Neural cell (in vitro differentiated cells): ENCODE measurements around the gene OR8S1. TPM values are rescaled to one million over a fixed set of nuclear protein-coding genes. Genes with fewer than 3 reads are reported as not detected.

Experiments
- H2AFZ ChIP-seq: fragments of 200-600, 300-800 bp; sonication (generic), shearing (Covaris generic); 2 replicates; pipeline ENCODE4 v1.6.0; 2014; ENCODE audit warnings: low read depth, mild to moderate bottlenecking, antibody characterized with exemption, low read length, moderate library complexity
- H3F3A ChIP-seq: fragments of 200-600 bp; shearing (Covaris generic); 2 replicates; pipeline ENCODE4 v1.6.1; 2016; ENCODE audit warnings: mild to moderate bottlenecking, moderate library complexity, mixed read lengths, antibody characterized with exemption, low read length; ENCODE audit not compliant: insufficient read depth, poor library complexity, severe bottlenecking
- H3K27ac ChIP-seq: fragments of 200-600, 300-800 bp; sonication (generic), shearing (Covaris generic); 2 replicates; pipeline ENCODE4 v1.5.1; 2014; ENCODE audit warnings: mild to moderate bottlenecking, low read length, moderate library complexity
- H3K27me3 ChIP-seq: fragments of 300-800, 200-600 bp; sonication (generic), shearing (Covaris generic); 2 replicates; pipeline ENCODE4 v1.6.0; 2014; ENCODE audit warnings: mild to moderate bottlenecking, low read depth, low read length, moderate library complexity; ENCODE audit not compliant: insufficient read depth
- H3K36me3 ChIP-seq: fragments of 300-800, 200-600 bp; sonication (generic), shearing (Covaris generic); 2 replicates; pipeline ENCODE4 v1.5.1; 2014; ENCODE audit warnings: mild to moderate bottlenecking, antibody characterized with exemption, low read length, moderate library complexity; ENCODE audit not compliant: insufficient read depth
- H3K4me2 ChIP-seq: fragments of 300-800, 200-600 bp; sonication (generic), shearing (Covaris generic); 2 replicates; pipeline ENCODE4 v1.6.0; 2014; ENCODE audit warnings: mild to moderate bottlenecking, low read length
- H3K4me3 ChIP-seq: fragments of 300-800, 200-600 bp; sonication (generic), shearing (Covaris generic); 2 replicates; pipeline ENCODE4 v1.5.1; 2014; ENCODE audit warnings: mild to moderate bottlenecking, low read length, moderate library complexity
- H3K79me2 ChIP-seq: fragments of 200-600 bp; shearing (Covaris generic); replicated peaks from 2 replicates; pipeline ENCODE4 v1.6.0; 2014; ENCODE audit warnings: mild to moderate bottlenecking, low read length, moderate library complexity; ENCODE audit not compliant: insufficient read depth
- H3K9ac ChIP-seq: fragments of 300-800, 200-600 bp; sonication (generic), shearing (Covaris generic); 2 replicates; pipeline ENCODE4 v1.6.1; 2016; ENCODE audit warnings: mild to moderate bottlenecking, low read length, mixed read lengths
- H3K9me2 ChIP-seq: fragments of 200-600 bp; shearing (Covaris generic); 2 replicates; pipeline ENCODE4 v1.6.1; 2016; ENCODE audit warnings: mild to moderate bottlenecking, low read length, mixed read lengths; ENCODE audit not compliant: insufficient read depth
- H3K9me3 ChIP-seq: fragments of 200-600, 300-800 bp; sonication (generic), shearing (Covaris generic); 2 replicates; pipeline ENCODE4 v1.6.1; 2016; ENCODE audit warnings: mild to moderate bottlenecking, mixed run types, low read length, moderate library complexity, mixed read lengths
- H4K20me1 ChIP-seq: fragments of 200-600 bp; shearing (Covaris generic); 2 replicates; pipeline ENCODE4 v1.6.1; 2016; ENCODE audit warnings: mild to moderate bottlenecking, mixed run types; ENCODE audit not compliant: insufficient read depth
- CTCF ChIP-seq: fragments of 450-650 bp; IDR thresholded peaks from 2 replicates; pipeline ENCODE4 v1.5.1; 2014; ENCODE audit warnings: antibody characterized with exemption, mild to moderate bottlenecking, moderate library complexity; ENCODE audit not compliant: poor library complexity, severe bottlenecking
- EP300 ChIP-seq: fragments of 450-650 bp; conservative IDR thresholded peaks from 2 replicates; pipeline ENCODE4 v1.6.1; 2014; ENCODE audit warnings: antibody characterized with exemption, mild to moderate bottlenecking, moderate library complexity; ENCODE audit not compliant: poor library complexity, severe bottlenecking
- EZH2 ChIP-seq: fragments of 200-600, 300-800 bp; shearing (Covaris generic), sonication (generic); IDR thresholded peaks from 2 replicates; pipeline ENCODE4 v1.6.1; 2014; ENCODE audit warnings: antibody characterized with exemption, low read length, borderline replicate concordance, mild to moderate bottlenecking; ENCODE audit not compliant: insufficient read depth, poor library complexity, severe bottlenecking
- MXI1 ChIP-seq: fragments of 450-650 bp; conservative IDR thresholded peaks from 2 replicates; pipeline ENCODE4 v1.6.1; 2014; ENCODE audit warnings: antibody characterized with exemption, mild to moderate bottlenecking; ENCODE audit not compliant: poor library complexity, severe bottlenecking
- POLR2AphosphoS5 ChIP-seq: IDR thresholded peaks from 2 replicates; pipeline ENCODE4 v1.6.1; 2012
- RAD21 ChIP-seq: fragments of 450-650 bp; conservative IDR thresholded peaks from 2 replicates; pipeline ENCODE4 v1.6.1; 2014; ENCODE audit warnings: antibody characterized with exemption, mild to moderate bottlenecking, moderate library complexity
- SMC3 ChIP-seq: fragments of 450-650 bp; conservative IDR thresholded peaks from 2 replicates; pipeline ENCODE4 v1.6.1; 2014; ENCODE audit warnings: antibody characterized with exemption, mild to moderate bottlenecking, moderate library complexity; ENCODE audit not compliant: poor library complexity
- TAF1 ChIP-seq: IDR thresholded peaks from 2 replicates; pipeline ENCODE4 v1.6.1; 2012; ENCODE audit warnings: low read depth
- polyA plus RNA-seq: library from polyadenylated mRNA; depleted of rRNA; stranded (reverse); fragments of >200 nt; gene quantifications from 2 replicates; pipeline ENCODE4 v1.2.3, GENCODE V29; 2014
- TF ChIP-seq, protein P1 (sequence below): IDR thresholded peaks from 2 replicates; pipeline ENCODE4 v1.6.1; 2012; ENCODE audit warnings: borderline replicate concordance

OR8S1 gene
- polyA plus RNA-seq, 1 donor from 2014 or later = not detected

DNA sequence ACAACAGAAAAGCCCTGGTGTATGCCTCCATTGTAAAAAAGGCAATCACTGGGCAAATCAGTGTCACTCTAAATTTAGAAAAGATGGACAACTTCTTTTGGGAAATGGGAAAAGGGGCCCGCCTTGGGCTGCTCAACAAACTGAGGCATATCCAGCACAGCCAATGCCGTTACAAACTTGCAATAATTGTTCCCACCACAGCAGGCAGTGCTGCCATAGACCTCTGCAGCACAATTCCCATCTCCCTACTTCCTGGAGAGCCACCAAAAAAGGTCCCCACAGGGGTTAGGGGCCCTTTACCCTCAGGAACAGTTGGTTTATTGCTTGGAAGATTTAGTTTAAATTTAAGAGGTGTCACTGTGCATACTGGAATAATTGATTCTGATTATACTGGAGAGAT is 16.4 kb upstream of the OR8S1 start:
- H3K27ac ChIP-seq = no peak overlapping the region
- TF ChIP-seq MXI1 (no peak), EZH2 (no peak), SMC3 (no peak), CTCF (no peak), RAD21 (no peak), POLR2AphosphoS5 (no peak), EP300 (no peak), TAF1 (no peak)
- TF ChIP-seq, protein P1, sequence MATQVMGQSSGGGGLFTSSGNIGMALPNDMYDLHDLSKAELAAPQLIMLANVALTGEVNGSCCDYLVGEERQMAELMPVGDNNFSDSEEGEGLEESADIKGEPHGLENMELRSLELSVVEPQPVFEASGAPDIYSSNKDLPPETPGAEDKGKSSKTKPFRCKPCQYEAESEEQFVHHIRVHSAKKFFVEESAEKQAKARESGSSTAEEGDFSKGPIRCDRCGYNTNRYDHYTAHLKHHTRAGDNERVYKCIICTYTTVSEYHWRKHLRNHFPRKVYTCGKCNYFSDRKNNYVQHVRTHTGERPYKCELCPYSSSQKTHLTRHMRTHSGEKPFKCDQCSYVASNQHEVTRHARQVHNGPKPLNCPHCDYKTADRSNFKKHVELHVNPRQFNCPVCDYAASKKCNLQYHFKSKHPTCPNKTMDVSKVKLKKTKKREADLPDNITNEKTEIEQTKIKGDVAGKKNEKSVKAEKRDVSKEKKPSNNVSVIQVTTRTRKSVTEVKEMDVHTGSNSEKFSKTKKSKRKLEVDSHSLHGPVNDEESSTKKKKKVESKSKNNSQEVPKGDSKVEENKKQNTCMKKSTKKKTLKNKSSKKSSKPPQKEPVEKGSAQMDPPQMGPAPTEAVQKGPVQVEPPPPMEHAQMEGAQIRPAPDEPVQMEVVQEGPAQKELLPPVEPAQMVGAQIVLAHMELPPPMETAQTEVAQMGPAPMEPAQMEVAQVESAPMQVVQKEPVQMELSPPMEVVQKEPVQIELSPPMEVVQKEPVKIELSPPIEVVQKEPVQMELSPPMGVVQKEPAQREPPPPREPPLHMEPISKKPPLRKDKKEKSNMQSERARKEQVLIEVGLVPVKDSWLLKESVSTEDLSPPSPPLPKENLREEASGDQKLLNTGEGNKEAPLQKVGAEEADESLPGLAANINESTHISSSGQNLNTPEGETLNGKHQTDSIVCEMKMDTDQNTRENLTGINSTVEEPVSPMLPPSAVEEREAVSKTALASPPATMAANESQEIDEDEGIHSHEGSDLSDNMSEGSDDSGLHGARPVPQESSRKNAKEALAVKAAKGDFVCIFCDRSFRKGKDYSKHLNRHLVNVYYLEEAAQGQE = no peak
- H3K36me3 ChIP-seq = no peaks in the 10 kb centered on the region
- H3F3A ChIP-seq = no peaks in the 10 kb centered on the region
- H3K9me2 ChIP-seq = no peaks in the 10 kb centered on the region
- H3K9ac ChIP-seq = no peak overlapping the region
- H3K4me3 ChIP-seq = no peak overlapping the region
- no peak overlapping the region for H3K4me2 ChIP-seq
- H4K20me1 ChIP-seq = no peaks in the 10 kb centered on the region
- no peaks in the 10 kb centered on the region for H3K27me3 ChIP-seq
- no peaks in the 10 kb centered on the region for H3K79me2 ChIP-seq
- no peak overlapping the region for H2AFZ ChIP-seq
- H3K9me3 ChIP-seq = peaks cover 5% of the 10 kb centered on the region

GRCh38 chr12:48510111-48510510 is 15.3 kb upstream of the OR8S1 start:
- no peak for TF ChIP-seq CTCF
- TF ChIP-seq TAF1 = no peak
- TF ChIP-seq MXI1 = no peak
- no peak for TF ChIP-seq EP300
- TF ChIP-seq SMC3 = no peak
- no peak for TF ChIP-seq EZH2
- no peak overlapping the region for H3K27ac ChIP-seq
- H3F3A ChIP-seq = no peaks in the 10 kb centered on the region
- no peak overlapping the region for H3K4me3 ChIP-seq
- H3K36me3 ChIP-seq = no peaks in the 10 kb centered on the region
- H3K79me2 ChIP-seq = no peaks in the 10 kb centered on the region
- H3K27me3 ChIP-seq = no peaks in the 10 kb centered on the region
- no peak overlapping the region for H2AFZ ChIP-seq
- H3K9ac ChIP-seq = no peak overlapping the region
- H3K9me3 ChIP-seq = peaks cover 5% of the 10 kb centered on the region
- no peaks in the 10 kb centered on the region for H4K20me1 ChIP-seq
- H3K4me2 ChIP-seq = no peak overlapping the region
- no peaks in the 10 kb centered on the region for H3K9me2 ChIP-seq
